NCI-H2196 (cell line): Measurements from ENCODE around the gene AGPAT4.
"Not testable (repeated sequence)": the region's sequence is repeated elsewhere in the genome, so short reads cannot be mapped to it uniquely, and the experiment has no call there.

Experiments
- DNase-seq: peaks from one replicate; lab custom pipeline; 2025; ENCODE audit not compliant: unreplicated experiment; lab: John Stamatoyannopoulos, UW

AGPAT4 gene

DNA sequence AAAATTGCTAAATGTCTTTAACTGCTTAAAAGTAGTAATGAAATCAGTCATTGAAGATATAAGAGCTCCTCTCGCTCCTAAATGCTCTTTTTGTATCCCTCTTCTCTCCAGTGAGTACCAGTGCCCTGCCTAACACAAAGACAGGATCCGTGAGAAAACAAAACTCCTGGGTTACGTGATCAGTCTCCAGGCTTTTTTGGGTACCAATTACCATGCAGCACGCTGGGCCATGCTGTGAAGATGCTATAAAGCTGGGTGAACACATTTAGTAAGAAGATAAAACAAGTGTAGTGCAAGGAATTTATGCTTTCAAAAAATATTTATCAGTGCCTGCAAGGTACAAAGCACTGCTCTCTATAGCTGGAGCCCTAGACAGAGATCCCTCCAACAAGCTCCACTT is 66.7 kb downstream of the AGPAT4 start:
- DNase-seq = no peak

DNA sequence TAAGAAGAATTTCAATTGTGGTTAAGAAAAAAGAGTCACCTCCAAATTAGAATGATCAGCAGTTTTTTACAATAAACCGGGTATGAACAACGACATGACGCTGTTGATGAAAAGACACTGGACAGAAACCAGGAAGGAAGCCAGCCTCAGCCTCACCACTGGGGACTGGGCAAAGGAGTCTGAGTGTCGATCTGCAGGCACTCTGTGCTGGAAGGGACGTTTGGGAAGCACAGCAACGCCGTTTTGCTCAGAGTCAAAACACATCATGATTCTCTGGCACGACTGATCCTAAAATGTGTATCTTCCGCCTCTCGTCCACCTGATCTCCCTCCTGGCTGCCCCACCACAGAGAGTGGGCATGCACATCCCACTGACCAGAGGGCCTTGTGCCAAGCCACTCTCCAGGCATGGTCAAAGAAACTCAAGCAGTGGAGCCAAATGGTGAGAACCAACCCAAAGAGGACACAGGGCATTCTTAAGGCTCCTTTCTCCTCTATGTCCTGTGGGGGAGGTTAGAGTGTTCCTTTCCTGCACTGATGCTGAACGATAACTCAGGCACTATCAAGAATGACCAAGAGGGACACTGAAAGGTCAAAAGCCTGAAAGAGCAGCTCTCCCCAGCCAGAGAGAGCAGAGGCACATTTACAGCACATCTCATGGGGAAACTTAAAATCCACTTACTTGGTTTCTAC is 68.8 kb downstream of the AGPAT4 start:
- no peak for DNase-seq

DNA sequence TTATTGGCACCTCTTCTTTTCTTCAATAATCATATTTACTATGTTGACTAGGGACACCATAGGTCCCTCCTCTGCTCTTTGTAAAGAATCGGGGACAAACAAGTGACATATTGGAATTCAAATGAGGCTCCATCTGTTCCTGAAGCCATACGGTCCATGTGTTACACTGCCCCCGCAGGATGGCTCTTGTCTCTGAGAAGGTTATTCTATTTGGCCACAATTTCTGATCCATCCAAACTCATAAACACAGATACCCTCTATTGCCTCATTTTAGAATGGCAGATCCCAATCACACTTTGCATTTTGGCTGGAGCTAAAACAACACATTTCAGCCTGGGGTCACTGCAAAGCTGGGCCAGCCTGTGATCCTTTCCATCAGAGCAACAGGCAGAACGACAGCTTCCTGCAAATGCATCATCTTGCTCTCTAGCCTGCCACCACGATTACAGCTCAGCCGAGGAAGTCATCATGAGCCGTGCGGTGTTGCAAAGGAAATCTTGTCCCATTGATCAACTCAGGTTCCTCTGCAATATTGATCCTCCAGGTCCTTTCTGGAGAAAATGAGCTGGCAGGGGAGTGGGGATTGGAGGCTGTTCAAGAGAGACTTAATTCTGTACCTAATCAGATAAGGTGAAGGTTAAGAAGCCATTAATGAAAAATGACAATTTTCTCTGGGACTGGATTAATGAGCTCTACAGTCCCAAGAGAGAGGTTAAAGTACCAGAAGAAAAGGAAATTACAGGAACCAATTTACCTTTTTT is 73.1 kb downstream of the AGPAT4 start:
- no peak for DNase-seq

DNA sequence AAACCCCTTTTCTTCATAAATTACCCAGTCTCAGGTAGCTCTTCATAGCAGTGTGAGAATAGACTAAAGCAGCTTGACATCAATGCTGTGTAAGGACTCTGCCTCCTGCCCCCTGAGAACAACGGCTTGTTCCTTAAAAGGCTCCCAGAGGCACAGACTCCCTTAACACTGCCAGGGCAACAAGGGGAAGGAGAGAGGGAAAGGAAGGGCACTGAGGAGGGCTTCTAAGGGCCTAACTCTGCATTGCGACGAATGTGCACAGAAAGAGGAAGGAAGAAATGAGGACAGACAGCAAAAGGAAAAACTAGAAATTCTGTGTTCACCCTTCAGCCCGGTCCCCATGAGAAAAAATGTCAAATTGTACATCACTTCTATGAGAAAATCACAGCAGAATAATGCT is 74.0 kb downstream of the AGPAT4 start:
- DNase-seq = no peak

DNA sequence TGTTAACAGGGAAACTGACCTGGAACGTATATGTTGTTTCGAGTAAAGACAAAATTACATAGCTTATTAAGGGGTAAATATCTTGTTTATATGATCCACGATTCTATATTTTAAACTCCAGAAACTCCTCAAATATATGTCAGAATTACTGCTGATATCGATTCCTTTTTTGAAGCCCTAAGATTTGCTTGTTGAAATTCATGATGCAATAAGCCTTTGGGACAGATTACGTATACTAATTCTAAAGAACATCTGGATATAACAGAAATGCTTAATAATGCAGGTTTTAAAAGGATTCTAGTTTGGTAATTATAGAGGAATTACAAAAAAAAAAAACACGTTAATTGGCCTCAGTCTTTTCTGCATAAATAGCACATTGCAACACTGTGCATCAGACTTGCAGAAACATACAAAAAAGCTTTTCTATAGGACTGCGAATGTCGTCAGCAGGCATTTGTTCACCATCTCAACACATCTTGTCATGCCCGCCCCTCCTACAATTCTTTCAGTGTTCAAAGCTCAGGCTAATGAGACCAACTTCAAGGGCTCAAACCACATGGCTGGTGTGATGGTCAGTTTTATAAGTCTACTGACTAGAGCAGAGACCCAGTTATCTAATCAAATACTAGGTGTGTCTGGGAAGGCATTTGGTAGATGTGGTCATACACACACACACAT is 74.9 kb downstream of the AGPAT4 start:
- DNase-seq = no peak

DNA sequence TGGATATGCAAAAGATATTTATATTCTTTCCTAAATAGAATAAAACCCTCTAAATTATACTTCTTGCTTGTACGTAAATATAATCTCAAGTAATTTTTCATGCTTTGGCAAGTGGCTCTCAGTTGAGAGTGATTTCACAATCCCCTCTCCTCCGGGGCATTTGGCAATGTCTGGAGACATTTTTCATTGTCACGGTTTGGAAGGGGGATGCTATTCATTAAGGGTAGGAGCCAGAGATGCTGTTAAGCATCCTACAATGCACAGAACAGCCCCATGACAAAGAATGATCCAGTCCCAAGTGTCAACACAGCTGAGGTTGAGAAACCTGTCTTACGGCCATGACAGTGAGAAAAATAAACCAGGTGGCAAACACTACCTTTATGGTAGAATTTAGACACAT is 75.7 kb downstream of the AGPAT4 start:
- DNase-seq = no peak

DNA sequence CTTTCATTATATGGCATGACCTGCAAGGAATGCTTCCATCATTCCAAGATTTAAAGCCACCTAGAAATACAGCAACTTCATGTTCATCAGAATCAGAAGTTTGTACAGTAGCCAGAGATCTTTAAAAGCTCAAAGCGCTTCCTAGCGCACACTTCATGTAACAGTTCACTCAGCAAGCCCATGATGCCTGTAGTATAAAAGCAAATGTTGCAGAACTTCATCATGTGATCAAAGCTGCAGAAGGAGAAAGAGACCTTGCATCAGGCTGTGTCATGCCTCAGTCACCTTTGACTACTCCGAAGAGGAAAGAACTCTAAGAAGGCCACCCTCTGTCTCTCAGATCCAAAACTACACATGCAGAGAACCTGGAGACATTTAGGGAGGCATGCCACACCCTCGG is 78.5 kb downstream of the AGPAT4 start:
- no peak for DNase-seq

DNA sequence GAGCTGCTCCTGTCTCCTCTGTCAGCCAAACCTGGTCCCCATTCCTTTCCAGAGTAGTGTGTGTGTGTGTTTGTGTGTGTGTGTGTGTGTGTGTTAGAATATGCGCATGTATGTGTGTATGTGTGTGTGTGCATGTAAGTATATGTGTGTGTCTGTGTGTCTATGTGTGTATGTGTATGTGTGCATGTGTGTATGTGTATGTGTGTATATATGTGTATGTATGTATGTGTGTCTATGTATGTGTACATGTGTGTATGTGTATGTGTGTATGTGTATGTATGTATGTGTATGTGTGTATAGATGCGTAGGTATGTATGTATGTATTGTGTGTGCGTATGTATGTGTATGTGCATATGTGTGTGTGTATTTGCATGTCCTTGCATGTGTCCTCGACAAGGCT is 79.5 kb downstream of the AGPAT4 start:
- no peak for DNase-seq

DNA sequence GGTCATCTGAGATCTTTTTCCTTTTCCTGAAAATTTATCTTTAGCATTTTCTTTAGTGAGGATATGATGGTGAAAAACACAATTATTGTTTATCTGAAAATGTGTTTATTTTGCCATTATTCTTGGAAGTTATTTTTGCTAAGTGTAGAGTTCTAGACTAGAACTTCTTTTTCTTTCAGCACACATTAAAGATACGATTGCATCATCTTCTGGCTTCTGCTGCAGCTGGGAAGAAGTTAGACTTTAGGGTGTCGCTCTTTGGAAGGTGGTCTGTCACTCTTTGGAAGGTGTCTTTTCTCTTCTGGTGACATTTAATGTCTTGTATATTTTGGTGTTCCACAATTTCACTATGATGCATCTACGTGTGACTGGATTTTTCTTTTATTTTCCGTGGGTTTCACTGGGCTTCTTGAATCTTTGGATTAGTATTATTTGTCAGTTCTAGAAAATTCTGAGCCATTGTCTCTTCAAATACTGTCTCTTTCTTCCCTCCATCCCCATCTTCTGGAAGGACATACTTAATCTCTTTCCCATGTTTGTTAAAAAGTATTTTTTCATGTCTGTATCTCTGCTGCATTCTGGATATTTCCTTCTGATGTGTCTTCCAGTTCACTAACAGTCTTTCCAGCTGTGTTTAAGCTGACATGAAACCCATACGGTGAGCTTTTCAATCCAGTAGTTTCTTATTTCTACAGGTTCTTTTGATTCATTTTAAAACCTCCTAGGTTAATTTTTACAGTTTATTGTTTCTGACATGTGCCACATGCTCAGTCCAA is 81.0 kb downstream of the AGPAT4 start:
- no peak for DNase-seq

DNA sequence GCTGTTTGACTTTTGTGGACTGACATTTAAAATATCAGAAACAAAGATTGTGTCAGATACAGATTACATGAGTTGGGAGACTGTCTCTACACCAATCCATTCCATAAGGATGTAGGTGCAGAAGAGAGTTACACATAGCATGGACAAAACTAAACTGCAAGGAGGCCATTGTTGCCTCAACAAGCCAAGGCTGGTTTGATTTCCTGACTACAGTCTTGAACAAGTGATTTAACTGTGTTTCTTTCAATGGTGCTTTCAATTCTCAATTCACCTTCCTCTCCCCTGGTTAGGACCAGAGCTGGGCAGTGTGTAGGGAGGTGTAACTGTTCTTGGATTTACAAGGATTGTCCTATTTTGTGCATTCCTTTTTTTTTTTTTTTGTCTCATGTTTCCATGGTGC is 82.2 kb downstream of the AGPAT4 start:
- DNase-seq = no peak

DNA sequence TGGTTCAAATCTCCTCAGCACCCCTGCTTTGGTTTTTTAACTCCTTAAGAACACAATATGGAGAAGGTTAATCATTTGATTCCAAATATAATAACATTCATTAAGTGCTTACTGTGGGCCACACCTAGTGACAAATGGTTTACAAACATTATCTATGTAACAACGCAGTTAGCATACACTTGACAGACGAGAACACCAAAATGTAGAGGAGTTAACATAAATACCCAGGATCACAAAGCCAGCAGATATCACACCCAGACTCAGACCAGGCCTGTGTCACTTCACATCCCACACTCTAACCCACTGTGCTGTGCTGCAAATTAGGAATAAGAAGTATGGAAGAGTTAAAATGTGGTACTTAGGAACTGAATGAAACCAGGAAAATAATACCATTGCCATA is 82.9 kb downstream of the AGPAT4 start:
- DNase-seq = no peak

DNA sequence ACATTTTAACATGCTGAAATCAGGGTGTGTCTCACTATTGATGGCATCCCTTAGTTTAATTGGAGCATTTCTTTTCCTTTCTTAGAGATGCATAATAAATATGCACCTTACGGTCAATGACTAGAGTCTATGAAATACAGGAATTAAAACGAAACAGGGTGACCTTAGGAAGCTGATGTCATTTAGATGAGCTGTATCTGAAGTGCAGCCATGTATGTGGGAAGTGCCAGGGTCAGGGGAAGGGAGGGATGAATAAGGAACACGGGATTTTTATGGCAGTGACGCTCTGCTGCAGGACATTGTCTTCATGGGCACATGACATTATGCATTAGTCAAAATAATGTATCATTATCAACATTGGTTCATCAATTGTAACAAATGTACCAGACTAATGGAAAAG is 84.0 kb downstream of the AGPAT4 start:
- DNase-seq = no peak

DNA sequence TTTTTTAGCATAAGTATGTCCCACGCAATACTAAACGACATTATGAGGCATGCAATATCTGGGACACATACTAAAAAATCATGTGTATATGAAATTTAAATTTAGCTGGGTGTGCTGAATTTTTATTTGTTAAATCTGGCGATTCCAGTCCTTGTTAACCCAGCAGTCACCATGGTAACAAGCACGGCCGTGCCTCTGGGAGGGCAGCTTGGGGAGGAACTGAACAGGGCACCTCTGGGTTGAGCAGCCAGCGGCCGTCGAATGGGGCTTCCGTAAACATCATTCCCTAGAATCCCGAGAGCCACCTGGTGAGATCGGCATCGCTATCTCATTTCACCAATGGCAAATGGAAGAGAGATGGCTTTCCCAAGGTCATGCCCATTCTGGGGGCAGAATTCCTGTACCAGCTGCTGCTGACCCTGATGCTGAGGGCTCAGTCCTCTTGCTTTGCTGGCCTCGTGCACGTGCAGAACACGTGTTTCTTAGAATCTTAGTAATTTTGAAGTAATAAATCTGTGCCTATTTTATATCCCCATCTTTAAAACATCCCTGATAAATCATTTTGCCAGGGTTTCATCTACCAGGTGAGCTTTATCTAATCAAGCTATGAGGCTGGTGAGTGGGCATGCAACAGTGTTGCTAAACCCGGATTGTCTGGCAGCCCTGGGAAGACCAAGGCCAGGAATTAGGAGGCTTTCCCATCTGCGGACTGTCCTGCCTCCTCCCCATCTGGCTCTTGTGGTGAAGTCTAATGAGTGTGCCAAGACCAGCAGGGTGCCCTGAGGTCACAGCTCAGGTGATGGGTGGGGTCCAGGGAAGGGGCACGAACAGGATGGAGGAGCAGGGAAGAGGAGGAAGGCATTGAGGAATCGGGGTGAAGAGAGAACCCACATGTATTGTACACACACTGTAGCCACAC is 85.1 kb downstream of the AGPAT4 start:
- DNase-seq = no peak

DNA sequence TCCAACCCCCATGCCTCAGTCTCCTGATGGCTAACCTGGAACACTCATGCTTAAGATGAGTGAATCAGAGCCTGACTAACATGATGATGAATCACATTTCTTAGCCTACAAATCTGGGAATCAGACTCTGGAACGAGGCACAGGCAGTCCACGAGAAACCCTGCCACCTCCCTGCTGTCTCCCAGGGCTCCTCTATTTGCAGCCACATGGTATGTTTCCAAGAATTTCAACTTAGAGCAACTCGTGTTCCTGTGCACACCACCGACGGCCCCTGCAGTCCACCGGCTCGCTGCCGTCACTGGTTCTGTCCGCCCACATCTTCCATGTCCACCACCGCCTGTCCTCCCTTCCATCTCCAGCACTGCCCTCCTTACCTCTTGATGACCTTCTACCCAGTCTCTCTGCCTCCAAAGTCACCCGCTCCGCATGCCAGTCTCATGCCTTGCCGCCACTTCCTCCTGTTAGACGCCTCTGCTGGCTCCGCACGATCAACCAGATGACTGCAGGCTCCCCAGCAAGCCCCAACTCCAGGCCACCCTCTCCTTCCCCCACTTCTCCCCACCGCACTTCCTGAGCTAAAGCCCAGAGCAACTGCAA is 87.6 kb downstream of the AGPAT4 start:
- no peak for DNase-seq

DNA sequence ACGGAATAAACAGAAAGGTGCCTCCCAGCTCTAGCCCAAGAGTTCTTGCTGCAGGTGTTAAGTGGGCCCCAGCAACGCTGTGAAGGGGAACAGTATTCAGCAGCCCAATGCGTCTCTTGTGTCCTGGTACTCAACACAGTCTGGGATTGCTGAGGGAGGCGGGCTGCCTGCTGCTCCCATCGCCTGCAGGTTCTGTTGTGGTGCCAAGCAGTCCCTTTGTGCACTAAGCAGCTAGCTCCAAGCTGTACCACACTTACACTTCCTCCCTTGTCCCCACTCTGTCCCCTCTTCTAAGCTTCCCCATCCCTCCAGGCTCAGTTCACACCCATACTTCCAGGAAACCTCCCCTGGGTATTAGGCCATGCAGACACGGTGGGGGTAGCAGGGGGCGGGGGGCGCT is 92.7 kb downstream of the AGPAT4 start:
- DNase-seq = no peak

DNA sequence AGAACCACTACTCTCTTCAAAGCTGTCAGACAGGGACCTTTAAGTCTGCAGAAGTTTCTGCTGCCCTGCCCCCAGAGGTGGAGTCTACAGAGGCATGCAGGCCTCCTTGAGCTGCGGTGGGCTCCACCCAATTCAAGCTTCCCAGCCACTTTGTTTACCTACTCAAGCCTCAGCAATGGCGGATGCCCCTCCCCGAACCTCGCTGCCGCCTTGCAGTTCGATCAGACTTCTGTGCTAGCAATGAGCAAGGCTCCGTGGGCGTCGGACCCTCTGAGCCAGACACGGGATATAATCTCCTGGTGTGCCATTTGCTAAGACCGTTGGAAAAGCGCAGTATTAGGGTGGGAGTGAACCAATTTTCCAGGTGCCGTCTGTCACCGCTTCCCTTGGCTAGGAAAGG is 95.7 kb downstream of the AGPAT4 start:
- DNase-seq = not testable (repeated sequence)

DNA sequence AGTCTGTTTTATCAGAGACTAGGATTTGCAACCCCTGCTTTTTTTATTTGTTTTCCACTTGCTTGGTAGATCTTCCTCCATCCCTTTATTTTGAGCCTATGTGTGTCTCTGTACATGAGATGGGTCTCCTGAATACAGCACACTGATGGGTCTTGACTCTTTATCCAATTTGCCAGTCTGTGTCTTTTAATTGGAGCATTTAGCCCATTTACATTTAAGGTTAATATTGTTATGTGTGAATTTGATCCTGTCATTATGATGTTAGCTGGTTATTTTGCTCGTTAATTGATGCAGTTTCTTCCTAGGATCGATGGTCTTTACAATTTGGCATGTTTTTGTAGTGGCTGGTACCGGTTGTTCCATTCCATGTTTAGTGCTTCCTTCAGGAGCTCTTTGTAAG is 97.4 kb downstream of the AGPAT4 start:
- not testable (repeated sequence) for DNase-seq

DNA sequence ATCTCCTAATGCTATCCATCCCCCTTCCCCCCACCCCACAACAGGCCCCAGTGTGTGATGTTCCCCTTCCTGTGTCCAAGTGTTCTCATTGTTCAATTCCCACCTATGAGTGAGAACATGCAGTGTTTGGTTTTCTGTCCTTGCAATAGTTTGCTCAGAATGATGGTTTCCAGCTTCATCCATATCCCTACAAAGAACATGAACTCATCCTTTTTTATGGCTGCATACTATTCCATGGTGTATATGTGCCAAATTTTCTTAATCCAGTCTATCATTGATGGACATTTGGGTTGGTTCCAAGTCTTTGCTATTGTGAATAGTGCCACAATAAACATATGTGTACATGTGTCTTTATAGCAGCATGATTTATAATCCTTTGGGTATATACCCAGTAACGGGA is 101.1 kb downstream of the AGPAT4 start:
- DNase-seq = not testable (repeated sequence)

DNA sequence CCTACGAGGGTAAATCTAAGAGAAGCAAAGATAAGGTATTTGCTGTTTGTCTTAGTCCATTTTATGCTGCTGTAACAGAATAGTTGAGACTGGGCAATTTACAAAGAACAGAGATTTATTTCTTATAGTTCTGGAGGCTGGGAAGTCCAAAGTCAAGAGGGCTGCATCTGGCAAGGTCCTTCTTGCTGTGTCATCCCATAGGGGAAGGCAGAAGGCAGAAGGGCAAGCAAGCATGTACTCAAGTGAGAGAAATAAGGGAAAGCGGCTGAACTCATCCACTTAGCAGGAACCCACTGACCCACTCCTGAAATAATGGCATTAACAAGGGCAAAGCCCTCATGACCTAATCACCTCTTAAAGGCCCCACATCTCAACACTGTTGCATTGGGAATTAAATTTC is 102.7 kb downstream of the AGPAT4 start:
- no peak for DNase-seq

DNA sequence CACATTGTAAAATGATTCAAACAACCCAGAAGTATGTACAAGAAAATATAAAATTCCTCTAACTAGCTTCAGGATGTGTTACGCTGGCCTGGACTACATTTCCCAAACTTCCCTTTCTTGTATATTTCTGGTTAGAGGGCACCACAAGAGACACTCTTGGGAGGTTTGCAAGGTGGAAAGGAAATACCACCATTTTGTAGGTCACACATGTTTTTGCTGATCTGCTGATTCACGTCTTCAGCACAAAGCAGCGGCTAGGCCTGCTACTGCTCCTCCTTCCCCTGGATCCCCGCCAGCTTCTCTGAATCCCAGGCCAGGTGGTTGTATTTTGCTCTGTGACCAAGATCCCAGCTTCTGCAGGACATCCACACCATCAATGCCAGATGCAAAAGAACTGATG is 104.2 kb downstream of the AGPAT4 start:
- peak; percentile 30 for DNase-seq
